ENCODE results near the gene GEMIN7.
A peak's percentile ranks its signal among the peaks of the same experiment; 100 is the strongest.

Gene GEMIN7

DNA sequence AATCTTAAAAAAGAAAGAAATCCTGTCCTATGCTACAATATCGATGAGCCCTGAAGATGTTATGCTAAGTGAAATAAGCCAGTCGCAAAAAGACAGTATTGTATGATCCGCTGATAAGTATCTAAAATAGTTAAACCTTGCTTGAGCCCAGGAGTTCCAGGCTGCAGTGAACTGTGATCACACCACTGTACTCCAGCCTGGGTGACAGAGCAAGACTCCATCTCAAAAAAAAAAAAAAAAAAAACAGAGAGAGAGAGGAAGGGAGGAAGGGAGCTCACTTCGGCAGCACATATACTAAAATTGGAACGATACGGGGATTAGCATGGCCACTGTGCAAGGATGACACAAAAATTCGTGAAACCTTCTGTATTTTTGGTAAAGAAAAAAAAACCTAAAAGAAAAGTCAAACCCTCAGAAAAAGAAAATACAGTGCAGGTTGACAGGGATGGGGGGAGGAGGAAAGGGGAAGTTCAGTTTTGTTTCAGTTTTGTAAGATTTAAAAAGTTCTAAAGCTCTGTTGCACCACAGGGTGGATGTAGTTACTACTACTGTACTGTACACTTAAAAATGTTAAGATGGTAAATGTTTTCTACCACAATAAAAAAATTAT, 31.8 kb upstream of the GEMIN7 start:
- H3K36me3 Mint-ChIP-seq (ENCODE audit: low read depth) = peaks cover 41% of the 10 kb centered on the region
- no peaks in the 10 kb centered on the region for H3K9me3 Mint-ChIP-seq
- peak overlapping the region in 1 of 3 experiments; percentile 34 for H3K27ac Mint-ChIP-seq
- H3K4me3 Mint-ChIP-seq = no peak overlapping the region
- H3K27me3 Mint-ChIP-seq (ENCODE audit: low read depth) = no peaks in the 10 kb centered on the region
- TF ChIP-seq, protein P1, sequence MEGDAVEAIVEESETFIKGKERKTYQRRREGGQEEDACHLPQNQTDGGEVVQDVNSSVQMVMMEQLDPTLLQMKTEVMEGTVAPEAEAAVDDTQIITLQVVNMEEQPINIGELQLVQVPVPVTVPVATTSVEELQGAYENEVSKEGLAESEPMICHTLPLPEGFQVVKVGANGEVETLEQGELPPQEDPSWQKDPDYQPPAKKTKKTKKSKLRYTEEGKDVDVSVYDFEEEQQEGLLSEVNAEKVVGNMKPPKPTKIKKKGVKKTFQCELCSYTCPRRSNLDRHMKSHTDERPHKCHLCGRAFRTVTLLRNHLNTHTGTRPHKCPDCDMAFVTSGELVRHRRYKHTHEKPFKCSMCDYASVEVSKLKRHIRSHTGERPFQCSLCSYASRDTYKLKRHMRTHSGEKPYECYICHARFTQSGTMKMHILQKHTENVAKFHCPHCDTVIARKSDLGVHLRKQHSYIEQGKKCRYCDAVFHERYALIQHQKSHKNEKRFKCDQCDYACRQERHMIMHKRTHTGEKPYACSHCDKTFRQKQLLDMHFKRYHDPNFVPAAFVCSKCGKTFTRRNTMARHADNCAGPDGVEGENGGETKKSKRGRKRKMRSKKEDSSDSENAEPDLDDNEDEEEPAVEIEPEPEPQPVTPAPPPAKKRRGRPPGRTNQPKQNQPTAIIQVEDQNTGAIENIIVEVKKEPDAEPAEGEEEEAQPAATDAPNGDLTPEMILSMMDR (IDR thresholded peaks at IDR 0.05; ENCODE audit: unreplicated experiment in 3 of 3) = no peak
- no peaks in the 10 kb centered on the region for H3K4me1 Mint-ChIP-seq

GRCh38 chr19:45049073-45049736, 29.9 kb upstream of the GEMIN7 start:
- Mint-ChIP-seq H3K4me1 (no peaks in the 10 kb centered on the region), H3K36me3 (ENCODE audit: low read depth) (peaks cover 45% of the 10 kb centered on the region), H3K4me3 (no peak overlapping the region), H3K9me3 (no peaks in the 10 kb centered on the region), H3K27me3 (ENCODE audit: low read depth) (peaks cover 3% of the 10 kb centered on the region), H3K27ac (peak overlapping the region in 1 of 3 experiments; percentile 3)
- TF ChIP-seq, protein P1 (IDR thresholded peaks at IDR 0.05; ENCODE audit: unreplicated experiment in 3 of 3) = no peak

GRCh38 chr19:45050036-45050435, 29.0 kb upstream of the GEMIN7 start:
- no peaks in the 10 kb centered on the region for H3K9me3 Mint-ChIP-seq
- peaks cover 3% of the 10 kb centered on the region for H3K27me3 Mint-ChIP-seq (ENCODE audit: low read depth)
- H3K27ac Mint-ChIP-seq = no peak overlapping the region
- H3K4me3 Mint-ChIP-seq = no peak overlapping the region
- peaks cover 49% of the 10 kb centered on the region for H3K36me3 Mint-ChIP-seq (ENCODE audit: low read depth)
- H3K4me1 Mint-ChIP-seq = no peaks in the 10 kb centered on the region
- TF ChIP-seq, protein P1 (IDR thresholded peaks at IDR 0.05; ENCODE audit: unreplicated experiment in 3 of 3) = no peak

DNA sequence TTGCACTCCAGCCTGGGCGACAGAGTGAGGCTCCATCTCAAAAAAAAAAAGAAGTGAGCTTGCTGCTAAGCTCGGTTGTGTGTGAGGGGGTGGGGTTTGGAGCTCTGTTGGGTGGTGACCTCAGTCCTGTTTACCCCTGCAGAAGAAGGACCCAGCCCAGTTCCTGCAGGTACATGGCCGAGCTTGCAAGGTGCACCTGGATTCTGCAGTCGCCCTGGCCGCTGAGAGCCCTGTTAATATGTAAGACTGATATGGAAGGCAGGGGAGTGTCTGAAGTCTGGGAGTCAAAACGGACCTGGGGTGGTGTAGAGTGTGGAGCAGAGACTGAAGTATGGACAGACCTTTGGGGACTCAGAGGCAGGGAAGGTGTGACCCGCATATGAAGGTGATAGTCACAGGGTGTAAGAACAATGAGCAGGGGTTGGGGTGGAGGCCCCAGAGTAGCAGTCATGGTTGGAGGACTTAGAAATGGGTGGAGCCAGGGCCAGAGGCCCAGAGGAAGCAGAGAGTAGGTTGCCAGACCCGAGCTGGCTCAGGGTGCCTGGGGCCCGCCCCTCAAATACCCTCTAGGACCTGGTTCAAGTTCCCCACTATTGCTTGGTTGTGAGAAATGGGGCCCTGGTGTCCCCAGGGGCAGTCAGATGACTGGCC, 27.0 kb upstream of the GEMIN7 start:
- Mint-ChIP-seq H3K36me3 (ENCODE audit: low read depth) (peaks cover 46% of the 10 kb centered on the region), H3K4me1 (no peaks in the 10 kb centered on the region), H3K27me3 (ENCODE audit: low read depth) (peaks cover 3% of the 10 kb centered on the region), H3K4me3 (no peak overlapping the region), H3K27ac (peak overlapping the region in 1 of 3 experiments; percentile 83), H3K9me3 (no peaks in the 10 kb centered on the region)
- TF ChIP-seq, protein P1 (IDR thresholded peaks at IDR 0.05; ENCODE audit: unreplicated experiment in 3 of 3) = no peak

- no peaks in the 10 kb centered on the region for H3K4me1 Mint-ChIP-seq
- TF ChIP-seq, protein P1 (IDR thresholded peaks at IDR 0.05; ENCODE audit: unreplicated experiment in 3 of 3) = no peak
- H3K27me3 Mint-ChIP-seq (ENCODE audit: low read depth) = peaks cover 3% of the 10 kb centered on the region
- peaks cover 72% of the 10 kb centered on the region for H3K36me3 Mint-ChIP-seq (ENCODE audit: low read depth)
- H3K9me3 Mint-ChIP-seq = no peaks in the 10 kb centered on the region
- H3K4me3 Mint-ChIP-seq = no peak overlapping the region
- H3K27ac Mint-ChIP-seq = no peak overlapping the region
Observed at GRCh38 chr19:45056831-45057230, 22.2 kb upstream of the GEMIN7 start.
